Activated CD8-positive, alpha-beta T cell treated with anti-CD3 and anti-CD28 coated beads for 36 hours (primary cell): ENCODE results near the gene L3MBTL4. TPM values are rescaled to one million over a fixed set of nuclear protein-coding genes. Genes with fewer than 3 reads are reported as not detected.

Experiments used
- ATAC-seq: fragments of 200-7000 bp; cut with Tn5 transposase; one replicate; pipeline ENCODE4 v1.10.0; 2021; ENCODE audit warnings: mild to moderate bottlenecking, moderate library complexity
- CTCF ChIA-PET: fragments of 350-600 bp; sonication (Branson Sonifier 250); formaldehyde crosslinking; loops from one replicate; lab custom pipeline; 2021; ENCODE audit warnings: antibody characterized with exemption; lab: Charles Lee
- POLR2A ChIA-PET: fragments of 350-600 bp; sonication (Branson Sonifier 250); formaldehyde crosslinking; loops from one replicate; lab custom pipeline; 2021; ENCODE audit warnings: antibody characterized with exemption; lab: Charles Lee
- DNase-seq: peaks from one replicate; pipeline ENCODE4 v3.0.0-alpha.2; 2020
- H3K27ac Mint-ChIP-seq: one replicate; pipeline ENCODE4 v1.8.0; 2021; ENCODE audit warnings: mild to moderate bottlenecking, mixed read lengths
- H3K27me3 Mint-ChIP-seq: one replicate; pipeline ENCODE4 v1.8.0; 2021; ENCODE audit warnings: mixed read lengths
- H3K36me3 Mint-ChIP-seq: one replicate; pipeline ENCODE4 v1.8.0; 2021; ENCODE audit warnings: low read depth, mixed read lengths
- H3K4me1 Mint-ChIP-seq: one replicate; pipeline ENCODE4 v1.8.0; 2021; ENCODE audit warnings: low read depth, mixed read lengths
- H3K4me3 Mint-ChIP-seq: one replicate; pipeline ENCODE4 v1.8.0; 2021; ENCODE audit warnings: mild to moderate bottlenecking, moderate library complexity, mixed read lengths
- H3K9me3 Mint-ChIP-seq: one replicate; pipeline ENCODE4 v1.8.0; 2021; ENCODE audit warnings: mixed read lengths
- intact Hi-C: fragments of 100-400 bp; cut with micrococcal nuclease; formaldehyde crosslinking; loops from one replicate; pipeline ENCODE4 v1.10.0; 2022
- total RNA-seq, 2 experiments: library from RNA; stranded (reverse); gene quantifications; one replicate each; pipeline ENCODE4 v1.2.3, GENCODE V29; 2021
- TF ChIP-seq, protein P1 (sequence below): fragments of 200-600 bp; IDR thresholded peaks from one replicate; pipeline ENCODE4 v1.8.0; 2022; ENCODE audit warnings: antibody characterized with exemption, mild to moderate bottlenecking

L3MBTL4 gene
- total RNA-seq, 2 experiments from 2014 or later = not detected

DNA sequence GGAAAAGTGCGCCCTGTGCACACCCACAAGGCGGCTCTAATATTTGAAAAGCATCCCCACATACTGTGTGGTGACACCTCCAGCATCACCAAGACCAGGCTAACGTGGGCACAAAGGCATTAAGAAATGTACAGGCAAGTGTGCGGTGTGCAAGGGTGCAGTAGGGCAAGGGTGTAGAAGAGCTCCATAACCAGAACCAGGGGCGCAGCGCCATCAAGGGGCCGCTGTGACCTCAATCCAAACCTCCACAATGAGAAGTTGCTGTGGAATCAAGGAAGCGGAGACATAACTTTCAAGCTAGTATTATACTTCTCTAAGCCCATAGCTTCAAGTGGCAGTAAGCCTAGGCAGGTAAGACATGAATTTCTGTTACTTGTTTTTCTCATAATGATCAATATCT lies 13.0 kb downstream of the L3MBTL4 start:
- DNase-seq (no peak), ATAC-seq (no peak)
- peaks cover 2% of the 10 kb centered on the region for H3K27me3 Mint-ChIP-seq
- intact Hi-C loops = no loop called here
- no peak overlapping the region for H3K4me3 Mint-ChIP-seq
- ChIA-PET POLR2A (no interaction called here), CTCF (no interaction called here)
- H3K36me3 Mint-ChIP-seq = no peaks in the 10 kb centered on the region
- TF ChIP-seq, protein P1, sequence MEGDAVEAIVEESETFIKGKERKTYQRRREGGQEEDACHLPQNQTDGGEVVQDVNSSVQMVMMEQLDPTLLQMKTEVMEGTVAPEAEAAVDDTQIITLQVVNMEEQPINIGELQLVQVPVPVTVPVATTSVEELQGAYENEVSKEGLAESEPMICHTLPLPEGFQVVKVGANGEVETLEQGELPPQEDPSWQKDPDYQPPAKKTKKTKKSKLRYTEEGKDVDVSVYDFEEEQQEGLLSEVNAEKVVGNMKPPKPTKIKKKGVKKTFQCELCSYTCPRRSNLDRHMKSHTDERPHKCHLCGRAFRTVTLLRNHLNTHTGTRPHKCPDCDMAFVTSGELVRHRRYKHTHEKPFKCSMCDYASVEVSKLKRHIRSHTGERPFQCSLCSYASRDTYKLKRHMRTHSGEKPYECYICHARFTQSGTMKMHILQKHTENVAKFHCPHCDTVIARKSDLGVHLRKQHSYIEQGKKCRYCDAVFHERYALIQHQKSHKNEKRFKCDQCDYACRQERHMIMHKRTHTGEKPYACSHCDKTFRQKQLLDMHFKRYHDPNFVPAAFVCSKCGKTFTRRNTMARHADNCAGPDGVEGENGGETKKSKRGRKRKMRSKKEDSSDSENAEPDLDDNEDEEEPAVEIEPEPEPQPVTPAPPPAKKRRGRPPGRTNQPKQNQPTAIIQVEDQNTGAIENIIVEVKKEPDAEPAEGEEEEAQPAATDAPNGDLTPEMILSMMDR = no peak
- no peak overlapping the region for H3K27ac Mint-ChIP-seq
- no peaks in the 10 kb centered on the region for H3K4me1 Mint-ChIP-seq
- no peaks in the 10 kb centered on the region for H3K9me3 Mint-ChIP-seq

DNA sequence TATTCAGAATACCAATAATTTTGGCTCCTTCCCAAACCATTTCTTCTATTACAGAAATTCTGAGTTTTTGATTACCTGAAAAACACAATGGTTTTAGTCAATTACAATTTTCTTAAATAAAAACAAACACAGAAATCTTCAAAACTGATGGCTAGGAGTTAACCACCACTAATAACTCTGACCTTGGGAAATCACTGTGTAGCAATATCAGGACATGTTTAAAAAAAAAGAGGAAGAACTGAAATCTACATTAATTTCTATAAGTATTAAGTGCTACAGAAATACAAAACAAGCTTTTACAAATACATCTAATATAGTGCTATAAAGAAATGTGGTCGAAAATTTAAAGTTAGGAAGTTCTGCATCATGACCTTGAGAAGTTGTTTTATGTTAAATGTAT lies 14.9 kb downstream of the L3MBTL4 start:
- Mint-ChIP-seq H3K36me3 (no peaks in the 10 kb centered on the region), H3K4me3 (no peak overlapping the region), H3K4me1 (no peaks in the 10 kb centered on the region), H3K27me3 (peaks cover 2% of the 10 kb centered on the region), H3K9me3 (no peaks in the 10 kb centered on the region), H3K27ac (no peak overlapping the region)
- POLR2A ChIA-PET = no interaction called here
- TF ChIP-seq, protein P1 = no peak
- DNase-seq (no peak), ATAC-seq (no peak)
- CTCF ChIA-PET = no interaction called here
- intact Hi-C loops = no loop called here

DNA sequence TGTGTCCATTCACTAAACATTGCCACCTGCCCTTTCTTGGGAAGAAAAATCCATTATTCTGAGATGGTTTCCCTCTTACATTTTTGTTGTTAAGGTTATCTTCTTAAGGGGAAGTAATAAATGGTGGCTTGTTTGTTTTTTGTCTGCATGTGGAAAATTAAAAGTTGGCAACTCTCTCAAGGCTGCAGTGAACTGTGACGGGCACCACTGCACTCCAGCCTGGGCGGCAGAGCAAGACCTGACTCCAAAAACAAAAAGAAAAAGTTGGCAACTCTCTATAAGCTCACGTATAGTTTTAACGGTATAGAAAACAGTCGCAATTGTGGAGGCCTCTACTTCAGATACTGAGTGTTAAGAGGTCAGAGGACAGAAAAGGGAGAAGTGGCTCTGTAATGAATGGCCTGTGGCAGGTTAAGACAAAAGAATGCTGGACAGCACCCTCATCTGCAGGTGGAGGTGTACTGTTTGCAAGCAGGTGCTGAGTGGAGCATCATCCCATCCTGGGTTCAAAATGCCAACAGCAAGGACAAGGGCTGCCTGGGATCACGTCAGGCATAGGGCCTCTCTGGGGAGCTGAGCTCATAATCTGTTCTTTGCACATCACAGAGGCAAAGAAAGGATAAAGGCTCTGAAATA lies 16.7 kb downstream of the L3MBTL4 start:
- Mint-ChIP-seq H3K4me1 (no peaks in the 10 kb centered on the region), H3K27ac (no peak overlapping the region), H3K4me3 (no peak overlapping the region), H3K36me3 (no peaks in the 10 kb centered on the region), H3K27me3 (no peaks in the 10 kb centered on the region), H3K9me3 (no peaks in the 10 kb centered on the region)
- POLR2A ChIA-PET = no interaction called here
- TF ChIP-seq, protein P1 = no peak
- CTCF ChIA-PET = no interaction called here
- intact Hi-C loops = no loop called here
- ATAC-seq (no peak), DNase-seq (no peak)

DNA sequence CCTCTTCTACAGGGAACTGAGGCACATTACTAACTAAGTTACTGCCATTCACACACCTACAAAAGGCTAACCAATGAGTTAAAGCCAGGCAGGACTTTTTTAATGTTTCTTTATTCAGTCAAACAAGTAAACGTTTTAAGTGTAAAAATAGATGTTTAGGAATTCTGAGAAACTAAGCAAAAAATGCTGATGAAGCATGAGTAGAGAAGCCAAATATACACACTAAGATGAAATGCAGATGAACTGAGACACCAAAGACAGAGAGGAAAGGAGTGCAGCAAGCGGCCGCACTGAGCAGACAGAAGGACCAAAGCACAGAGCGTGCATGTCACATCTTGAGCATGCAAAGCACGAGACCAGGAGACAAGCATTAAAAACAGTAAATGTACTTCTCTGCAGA lies 17.9 kb downstream of the L3MBTL4 start:
- Mint-ChIP-seq H3K9me3 (peaks cover 2% of the 10 kb centered on the region), H3K27ac (no peak overlapping the region), H3K27me3 (no peaks in the 10 kb centered on the region), H3K36me3 (no peaks in the 10 kb centered on the region), H3K4me3 (no peak overlapping the region), H3K4me1 (no peaks in the 10 kb centered on the region)
- intact Hi-C loops = no loop called here
- ChIA-PET CTCF (no interaction called here), POLR2A (interaction anchor here (1.1 kb wide), 1 partner anchor 8 kb away, joined by 3 read pairs; no protein-coding TSS in a partner anchor)
- DNase-seq (no peak), ATAC-seq (no peak)
- TF ChIP-seq, protein P1 = no peak

DNA sequence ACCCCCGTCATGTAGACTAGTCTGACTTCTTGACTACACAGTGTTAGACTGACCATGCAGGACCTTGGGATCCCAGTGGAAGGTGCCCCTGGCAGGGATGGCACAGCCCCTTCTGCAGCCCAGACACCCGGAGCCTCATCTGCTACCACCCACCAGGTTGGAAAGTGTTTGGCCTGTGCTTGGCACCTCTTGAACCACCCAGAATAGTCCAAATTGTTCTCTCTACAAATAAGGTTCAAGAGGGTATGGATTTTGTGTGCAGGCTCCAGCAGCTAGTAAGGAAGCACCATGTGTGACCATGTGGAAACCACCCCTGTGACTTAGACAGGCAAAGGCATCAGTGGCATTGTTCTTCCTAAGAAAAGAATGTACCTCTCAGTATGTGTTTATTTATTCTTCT lies 18.4 kb downstream of the L3MBTL4 start:
- ChIA-PET POLR2A (interaction anchor here (1.1 kb wide), 1 partner anchor 8 kb away, joined by 3 read pairs; no protein-coding TSS in a partner anchor), CTCF (no interaction called here)
- DNase-seq (no peak), ATAC-seq (no peak)
- no peaks in the 10 kb centered on the region for H3K27me3 Mint-ChIP-seq
- H3K4me1 Mint-ChIP-seq = no peaks in the 10 kb centered on the region
- peaks cover 8% of the 10 kb centered on the region for H3K9me3 Mint-ChIP-seq
- H3K4me3 Mint-ChIP-seq = no peak overlapping the region
- no peak overlapping the region for H3K27ac Mint-ChIP-seq
- intact Hi-C loops = no loop called here
- no peaks in the 10 kb centered on the region for H3K36me3 Mint-ChIP-seq
- TF ChIP-seq, protein P1 = no peak
